Fibroblast of lung (primary cell): ENCODE results near the gene ZFP36L1. TPM values are rescaled to one million over a fixed set of nuclear protein-coding genes. Genes with fewer than 3 reads are reported as not detected.
A peak's percentile ranks its signal among the peaks of the same experiment; 100 is the strongest.

Experiments used
- DNase-seq, 2 donors: peaks; one replicate each; pipeline versions ENCODE4 v3.0.0 to v3.0.0-alpha.2; 2010; ENCODE audit warnings: low read depth in 2 of 2
- H2AFZ ChIP-seq: 2 replicates; pipeline ENCODE4 v1.5.1; 2012; ENCODE audit warnings: low read length, control low read depth, inconsistent platforms
- H3K27ac ChIP-seq: 2 replicates; pipeline ENCODE4 v1.5.1; 2011; ENCODE audit warnings: low read length, control low read depth; ENCODE audit not compliant: insufficient read depth
- H3K27me3 ChIP-seq: 2 replicates; pipeline ENCODE4 v1.5.1; 2011; ENCODE audit warnings: mild to moderate bottlenecking, low read length; ENCODE audit not compliant: control insufficient read depth, insufficient read depth
- H3K36me3 ChIP-seq: 2 replicates; pipeline ENCODE4 v1.5.1; 2011; ENCODE audit warnings: low read length; ENCODE audit not compliant: control insufficient read depth, insufficient read depth
- H3K4me1 ChIP-seq: 2 replicates; pipeline ENCODE4 v1.5.1; 2011; ENCODE audit warnings: low read length; ENCODE audit not compliant: control insufficient read depth, insufficient read depth; ENCODE audit errors: extremely low read depth
- H3K4me2 ChIP-seq: 2 replicates; pipeline ENCODE4 v1.5.1; 2011; ENCODE audit warnings: low read length, control low read depth; ENCODE audit not compliant: insufficient read depth; ENCODE audit errors: extremely low read depth
- H3K4me3 ChIP-seq, 4 experiments: fragments of 200-600 bp in 1 of 4; sonication (generic) in 1 of 4; replicated peaks in 1 of 4; 2 replicates each; pipeline ENCODE4 v1.5.1; 2011 to 2016; ENCODE audit warnings: low read length in 4 of 4, low read depth in 3 of 4, mild to moderate bottlenecking in 3 of 4, control low read depth in 2 of 4, inconsistent platforms in 1 of 4, mixed read lengths in 1 of 4; ENCODE audit not compliant: insufficient read depth in 1 of 4; ENCODE audit errors: control extremely low read depth in 1 of 4
- H3K79me2 ChIP-seq: 2 replicates; pipeline ENCODE4 v1.5.1; 2012; ENCODE audit warnings: mild to moderate bottlenecking, low read length, inconsistent platforms; ENCODE audit not compliant: control insufficient read depth, insufficient read depth
- H3K9ac ChIP-seq: 2 replicates; pipeline ENCODE4 v1.5.1; 2011; ENCODE audit warnings: mild to moderate bottlenecking, low read length, control low read depth; ENCODE audit not compliant: insufficient read depth
- H3K9me3 ChIP-seq: 2 replicates; pipeline ENCODE4 v1.5.1; 2012; ENCODE audit warnings: low read depth, low read length; ENCODE audit not compliant: control insufficient read depth, insufficient read depth
- H4K20me1 ChIP-seq: 2 replicates; pipeline ENCODE4 v1.5.1; 2011; ENCODE audit warnings: low read length; ENCODE audit not compliant: control insufficient read depth, insufficient read depth; ENCODE audit errors: extremely low read depth
- CTCF ChIP-seq, 2 donors: IDR thresholded peaks in 1 of 2; conservative IDR thresholded peaks in 1 of 2; 1 replicate in 1 of 2; 2 replicates in 1 of 2; pipeline ENCODE4 v1.5.1; 2011 to 2012; ENCODE audit warnings: low read length in 2 of 2, control low read depth in 1 of 2, inconsistent platforms in 1 of 2, low read depth in 1 of 2, mild to moderate bottlenecking in 1 of 2
- EZH2 ChIP-seq: IDR thresholded peaks from 2 replicates; pipeline ENCODE4 v1.5.1; 2012; ENCODE audit warnings: low read length, control low read depth, mild to moderate bottlenecking; ENCODE audit errors: missing control alignments
- polyA plus RNA-seq, 2 donors: library from polyadenylated mRNA; depleted of rRNA in 1 of 2; stranded (reverse) in 1 of 2; unstranded in 1 of 2; fragments of >200 nt; gene quantifications; 2 replicates each; pipeline ENCODE4 v1.2.1, GENCODE V29; 2011 to 2012; ENCODE audit warnings: missing spikeins in 1 of 2
- total RNA-seq: library from RNA; depleted of rRNA; stranded (reverse); fragments of >200 nt; gene quantifications from 2 replicates; pipeline ENCODE4 v1.2.1, GENCODE V29; 2014

Gene ZFP36L1
- total and polyA plus RNA-seq, 2 donors (not counting 1 experiment from before 2014, with no cell fraction given): 22.0 to 41.7 TPM

- peak overlapping the region; percentile 43 to 100 (median 61) for H3K4me3 ChIP-seq
- H3K4me2 ChIP-seq: peak overlapping the region; percentile 98
- peak overlapping the region; percentile 100 for H3K27ac ChIP-seq
- H3K9me3 ChIP-seq: no peaks in the 10 kb centered on the region
- TF ChIP-seq CTCF (conservative IDR thresholded peaks at IDR 0.05 in 1 of 2, IDR thresholded peaks at IDR 0.05 in 1 of 2; ENCODE audit: low read depth in 1 of 2, low read length in 2 of 2) (no peak), EZH2 (no peak)
- DNase-seq: no peak
- H3K27me3 ChIP-seq: no peaks in the 10 kb centered on the region
- peaks cover 6% of the 10 kb centered on the region for H3K4me1 ChIP-seq
- no peak overlapping the region for H2AFZ ChIP-seq
- H3K36me3 ChIP-seq: peaks cover 11% of the 10 kb centered on the region
- peaks cover 45% of the 10 kb centered on the region for H3K79me2 ChIP-seq
- H3K9ac ChIP-seq: peak overlapping the region; percentile 80
- no peaks in the 10 kb centered on the region for H4K20me1 ChIP-seq
Measured at GRCh38 chr14:68793734-68794129, 865 bp upstream of the ZFP36L1 start.

- Histone ChIP-seq H3K27ac (peak overlapping the region; percentile 100), H3K4me3 (peak overlapping the region; percentile 91 to 100 (median 95)), H4K20me1 (no peaks in the 10 kb centered on the region), H3K27me3 (no peaks in the 10 kb centered on the region), H3K36me3 (peaks cover 11% of the 10 kb centered on the region), H3K9me3 (no peaks in the 10 kb centered on the region), H3K79me2 (peaks cover 55% of the 10 kb centered on the region), H3K9ac (peak overlapping the region; percentile 89), H2AFZ (no peak overlapping the region), H3K4me2 (no peak overlapping the region), H3K4me1 (peaks cover 8% of the 10 kb centered on the region)
- no peak for DNase-seq
- no peak for TF ChIP-seq CTCF (conservative IDR thresholded peaks at IDR 0.05 in 1 of 2, IDR thresholded peaks at IDR 0.05 in 1 of 2; ENCODE audit: low read depth in 1 of 2, low read length in 2 of 2)
- TF ChIP-seq EZH2: no peak
Measured at GRCh38 chr14:68792678-68792978, 239 bp downstream of the ZFP36L1 start.

- Histone ChIP-seq H3K27ac (peak overlapping the region; percentile 100), H2AFZ (no peak overlapping the region), H3K4me2 (peak overlapping the region; percentile 27), H3K9me3 (no peaks in the 10 kb centered on the region), H3K36me3 (peaks cover 15% of the 10 kb centered on the region), H3K27me3 (no peaks in the 10 kb centered on the region), H4K20me1 (no peaks in the 10 kb centered on the region), H3K4me1 (peaks cover 10% of the 10 kb centered on the region), H3K4me3 (peak overlapping the region; percentile 91 to 100 (median 95)), H3K9ac (peak overlapping the region; percentile 89), H3K79me2 (peaks cover 58% of the 10 kb centered on the region)
- TF ChIP-seq EZH2: no peak
- TF ChIP-seq CTCF (conservative IDR thresholded peaks at IDR 0.05 in 1 of 2, IDR thresholded peaks at IDR 0.05 in 1 of 2; ENCODE audit: low read depth in 1 of 2, low read length in 2 of 2): no peak
- peak in 1 of 2 donors; percentile 25 for DNase-seq
Measured at GRCh38 chr14:68791902-68792677, 777 bp downstream of the ZFP36L1 start.
